GM12878 (cell line): ENCODE data around the gene GBGT1. TPM values are rescaled to one million over a fixed set of nuclear protein-coding genes. Genes with fewer than 3 reads are reported as not detected.

Experiments used
- ATAC-seq: fragments of 200-7000 bp; cut with Tn5 transposase; 3 replicates; pipeline ENCODE4 v1.9.1; 2020; ENCODE audit warnings: mild to moderate bottlenecking, moderate library complexity
- BruUV-seq: library from RNA; stranded (reverse); fragments of 400-500 nt; replicated peaks from 2 replicates; lab custom pipeline; 2021; lab: Mats Ljungman, UMichigan
- CTCF ChIA-PET: fragments of 300-600 bp; sonication (Branson Sonifier 250); formaldehyde crosslinking; extraction: SDS; loops from one replicate; lab custom pipeline; 2021; ENCODE audit warnings: inconsistent platforms; lab: Yijun Ruan, JAX
- POLR2A ChIA-PET: fragments of 350-600 bp; formaldehyde crosslinking; extraction: SDS; loops from one replicate; lab custom pipeline; 2021; ENCODE audit warnings: inconsistent platforms; lab: Charles Lee
- RAD21 ChIA-PET: fragments of 300-600 bp; sonication (Branson Sonifier 250); formaldehyde crosslinking; loops from one replicate; lab custom pipeline; 2023; ENCODE audit warnings: antibody characterized with exemption; ENCODE audit not compliant: unreplicated experiment; lab: Charles Lee
- SMC1A ChIA-PET: fragments of 300-600 bp; sonication (Branson Sonifier 250); formaldehyde crosslinking; loops from one replicate; lab custom pipeline; 2023; ENCODE audit not compliant: unreplicated experiment, uncharacterized antibody; lab: Charles Lee
- DNase-seq: peaks from one replicate; pipeline ENCODE4 v3.0.0-alpha.2; 2011; ENCODE audit warnings: low read depth, low spot score
- FAIRE-seq: peaks from 3 replicates; lab custom pipeline; 2011; peaks lifted over from hg19 to GRCh38; lab: Jason Lieb, UNC
- H2AFZ ChIP-seq: 2 replicates; pipeline ENCODE4 v1.6.0; 2011; ENCODE audit warnings: low read depth, low read length, control low read depth; ENCODE audit not compliant: control insufficient read depth
- H3K27ac ChIP-seq: 2 replicates; pipeline ENCODE4 v1.5.1; 2011; ENCODE audit warnings: control low read depth; ENCODE audit not compliant: control insufficient read depth, insufficient read depth
- H3K27me3 ChIP-seq, 2 experiments: replicated peaks in 1 of 2; 2 replicates each; pipeline versions ENCODE4 v1.6.0 to v1.6.1; 2011; ENCODE audit warnings: low read length in 1 of 2; ENCODE audit not compliant: control insufficient read depth in 2 of 2, insufficient read depth in 2 of 2
- H3K36me3 ChIP-seq, 2 experiments: 2 replicates each; pipeline ENCODE4 v1.5.1; 2011; ENCODE audit warnings: low read length in 1 of 2; ENCODE audit not compliant: control insufficient read depth in 2 of 2, insufficient read depth in 2 of 2
- H3K4me1 ChIP-seq: 2 replicates; pipeline ENCODE4 v1.6.1; 2011; ENCODE audit warnings: mild to moderate bottlenecking, low read length, moderate library complexity, mixed read lengths; ENCODE audit not compliant: control insufficient read depth, insufficient read depth
- H3K4me2 ChIP-seq: 2 replicates; pipeline ENCODE4 v1.6.0; 2011; ENCODE audit warnings: control low read depth; ENCODE audit not compliant: control insufficient read depth, insufficient read depth
- H3K4me3 ChIP-seq: fragments of 200-600 bp; sonication (generic); 2 replicates; pipeline ENCODE4 v1.5.1; 2016
- H3K79me2 ChIP-seq: 2 replicates; pipeline ENCODE4 v1.6.0; 2011; ENCODE audit warnings: low read length; ENCODE audit not compliant: control insufficient read depth, insufficient read depth
- H3K9ac ChIP-seq: 2 replicates; pipeline ENCODE4 v1.8.0; 2011; ENCODE audit warnings: low read length, control low read depth, mixed read lengths; ENCODE audit not compliant: control insufficient read depth, insufficient read depth
- H3K9me3 ChIP-seq: replicated peaks from 3 replicates; pipeline ENCODE4 v1.5.1; 2011; ENCODE audit warnings: mild to moderate bottlenecking, low read length; ENCODE audit not compliant: control insufficient read depth, insufficient read depth
- H4K20me1 ChIP-seq: 2 replicates; pipeline ENCODE4 v1.6.0; 2011; ENCODE audit not compliant: control insufficient read depth, insufficient read depth
- POLR2AphosphoS2 ChIP-seq: IDR thresholded peaks from 2 replicates; pipeline ENCODE4 v1.6.1; 2011; ENCODE audit warnings: low read depth, mild to moderate bottlenecking, low read length, improper control_type of control experiment, moderate library complexity
- TCF12 ChIP-seq: IDR thresholded peaks from 2 replicates; pipeline ENCODE4 v1.6.1; 2011; ENCODE audit warnings: low read depth, mild to moderate bottlenecking, low read length
- WGBS: methylation state at CpG from one replicate; pipeline ENCODE4 v1.1.6; 2016; ENCODE audit warnings: low lambda C conversion rate; ENCODE audit not compliant: insufficient replicate concordance, insufficient coverage; ENCODE audit errors: missing lambda C conversion rate; 5-methylcytosine and 5-hydroxymethylcytosine counted together
- in situ Hi-C: fragments of 300-500 bp; cut with MboI; formaldehyde crosslinking; loops from 9 replicates; pipeline ENCODE4 v1.14.3; 2018; ENCODE audit warnings: mixed read lengths
- intact Hi-C: fragments of 100-400 bp; cut with micrococcal nuclease; formaldehyde crosslinking; loops from one replicate; pipeline ENCODE4 v1.14.2; 2022; ENCODE audit not compliant: unreplicated experiment
- polyA plus RNA-seq, 11 experiments: library from polyadenylated mRNA; depleted of rRNA in 4 of 11; unstranded in 6 of 11; stranded (reverse) in 5 of 11; fragments of >200 nt; fragmentation: Nextera tagmentation in 4 of 11; fragmentation: Illumina TruSeq in 1 of 11; extraction: Ambion mirVana in 4 of 11; extraction: Trizol in 1 of 11; gene quantifications; 1 replicate in 1 of 11; 2 replicates in 10 of 11; pipeline versions ENCODE4 v1.2.1 to v1.2.3, GENCODE V29; 2011 to 2016; ENCODE audit warnings: inconsistent platforms in 2 of 11, missing spikeins in 2 of 11, low read depth in 1 of 11
- total RNA-seq, 4 experiments: library from RNA; depleted of rRNA in 3 of 4; stranded (reverse); fragments of >200 nt in 3 of 4; fragmentation: Illumina TruSeq in 1 of 4; extraction: Trizol in 1 of 4; gene quantifications; 2 replicates each; pipeline versions ENCODE4 v1.2.1 to v1.2.3, GENCODE V29; 2013 to 2021

The GBGT1 gene
- total and polyA plus RNA-seq, 10 of the 15 experiments (the other 5 are each of a cell fraction or from before 2014, with no cell fraction given): 0.08 to 1.9 (median 0.49) TPM

DNA sequence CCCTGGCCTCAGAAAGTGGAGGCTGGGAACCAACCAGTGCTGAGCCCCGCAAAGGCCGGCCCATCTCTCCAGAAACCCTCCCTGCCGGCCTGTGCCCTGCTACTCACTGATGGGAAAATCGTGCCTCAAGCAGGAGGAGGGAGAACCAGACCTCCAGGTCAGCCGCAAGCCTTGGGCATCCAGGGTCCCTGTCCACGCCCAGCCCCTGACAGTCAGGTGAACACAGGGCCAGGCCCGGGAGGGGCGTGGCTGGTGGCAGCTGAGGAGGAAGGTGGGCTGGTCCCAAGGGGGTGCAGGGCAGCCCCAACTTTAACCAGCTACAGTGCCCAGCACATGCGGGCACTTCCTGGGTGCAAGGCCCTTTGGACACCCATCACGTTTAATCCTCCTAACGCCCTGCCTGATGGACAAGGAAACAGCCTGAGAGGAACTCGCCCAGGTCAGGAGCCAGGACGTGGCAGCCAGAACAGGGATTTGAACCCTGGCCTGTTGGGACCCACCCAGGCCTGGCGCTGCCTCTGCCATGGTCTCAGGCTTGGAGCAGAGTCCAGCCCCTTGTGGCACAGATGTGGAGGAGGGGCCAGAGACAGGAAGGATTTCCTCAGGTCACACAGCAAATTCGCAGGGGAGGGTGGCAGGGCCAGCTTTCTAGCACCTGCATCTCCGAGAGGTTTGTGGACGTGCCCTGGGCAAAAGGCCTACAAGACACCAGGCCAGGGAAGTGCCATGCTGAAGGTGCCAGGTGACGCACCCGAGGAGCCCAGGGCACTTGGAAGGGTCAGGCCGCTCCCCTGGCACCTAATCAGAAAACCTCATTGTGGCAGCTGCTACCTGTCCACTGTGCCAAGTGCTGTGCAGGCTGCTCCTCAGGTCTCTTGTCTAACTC, 47.1 kb downstream of the GBGT1 start:
- POLR2A ChIA-PET: interaction anchor here (0.8 to 7.3 kb wide), 8 partner anchors 10 to 362 kb away, joined by 3 to 66 read pairs (median 18); partner anchors contain the start of genes GTF3C5 and SLC2A6
- 42% methylated on average over 20 of the region's 20 CpGs for WGBS
- H3K4me3 ChIP-seq: peak overlapping the region; percentile 63; the same call in 1 of the 2 replicates
- in situ Hi-C loops (no loop called here), intact Hi-C loops (no loop called here)
- H3K9me3 ChIP-seq: no peaks in the 10 kb centered on the region
- peak overlapping the region; percentile 66 for H3K9ac ChIP-seq
- SMC1A ChIA-PET: interaction anchor here (0.9 to 3.9 kb wide), 7 partner anchors 9 to 31 kb away, joined by 3 to 44 read pairs (median 8); no protein-coding TSS in a partner anchor
- RAD21 ChIA-PET: interaction anchor here (1.2 to 14.4 kb wide), 3 partner anchors 14 to 29 kb away, joined by 9 to 219 read pairs (median 24); no protein-coding TSS in a partner anchor
- BruUV-seq: no TSS peak
- peak overlapping the region; percentile 87 for H3K4me2 ChIP-seq
- H3K4me1 ChIP-seq: peaks cover 70% of the 10 kb centered on the region
- H3K27ac ChIP-seq: peak overlapping the region; percentile 88
- H3K36me3 ChIP-seq: no peaks in the 10 kb centered on the region; a peak in 1 of 4 replicates
- ATAC-seq (no peak), DNase-seq (no peak), FAIRE-seq (no peak)
- peaks cover 72% of the 10 kb centered on the region for H3K79me2 ChIP-seq
- CTCF ChIA-PET: interaction anchor here (1.0 to 22.5 kb wide), 6 partner anchors 14 to 95 kb away, joined by 3 to 401 read pairs (median 11); no protein-coding TSS in a partner anchor
- H4K20me1 ChIP-seq: no peaks in the 10 kb centered on the region; the same call in 1 of the 2 replicates
- no peaks in the 10 kb centered on the region for H3K27me3 ChIP-seq
- H2AFZ ChIP-seq: no peak overlapping the region
- TF ChIP-seq POLR2AphosphoS2: 0 out of 2 replicates have a peak, but pooled peaks have one; percentile 48
- TF ChIP-seq TCF12: no peak
